ENCODE data around the gene COL11A2. TPM values are rescaled to one million over a fixed set of nuclear protein-coding genes. Genes with fewer than 3 reads are reported as not detected.

Gene COL11A2
- total and polyA plus RNA-seq, 2 of the 13 experiments (the other 11 are each of a cell fraction or from before 2014, with no cell fraction given): 0.55 TPM

- TF ChIP-seq ARID4A (CRISPR knock-in tag; IDR thresholded peaks at IDR 0.05; ENCODE audit: borderline replicate concordance) (no peak; the same call in 1 of the 2 replicates), ZNF296 (CRISPR knock-in tag; conservative IDR thresholded peaks at IDR 0.05) (no peak), CENPX (CRISPR knock-in tag; IDR thresholded peaks at IDR 0.05) (no peak), HIVEP1 (CRISPR knock-in tag; IDR thresholded peaks at IDR 0.05) (no peak; the same call in 1 of the 2 replicates), ZNF256 (CRISPR knock-in tag; conservative IDR thresholded peaks at IDR 0.05) (no peak), ATRX (CRISPR knock-in tag; IDR thresholded peaks at IDR 0.05; ENCODE audit: borderline replicate concordance) (no peak), TP53 (CRISPR knock-in tag; conservative IDR thresholded peaks at IDR 0.05) (no peak), ZBTB8A (CRISPR knock-in tag; IDR thresholded peaks at IDR 0.05; ENCODE audit: borderline replicate concordance, low read depth) (no peak), SALL1 (CRISPR knock-in tag; IDR thresholded peaks at IDR 0.05) (no peak; the same call in 1 of the 2 replicates), ZMYM2 (CRISPR knock-in tag; IDR thresholded peaks at IDR 0.05) (no peak), ZZZ3 (CRISPR knock-in tag; IDR thresholded peaks at IDR 0.05; ENCODE audit: borderline replicate concordance) (no peak; the same call in 1 of the 2 replicates), HNRNPK (IDR thresholded peaks at IDR 0.05; ENCODE audit: low read depth, low read length, poor library complexity, severe bottlenecking) (no peak), ZNF629 (CRISPR knock-in tag; conservative IDR thresholded peaks at IDR 0.05) (no peak), POLR2A (IDR thresholded peaks at IDR 0.05; ENCODE audit: insufficient read depth in 1 of 2, low read depth in 2 of 2, low read length in 2 of 2) (no peak; a peak in 1 of 4 replicates), ZNF253 (CRISPR knock-in tag; IDR thresholded peaks at IDR 0.05; ENCODE audit: borderline replicate concordance) (peak; percentile 69; the same call in 1 of the 2 replicates), MBD4 (IDR thresholded peaks at IDR 0.05; ENCODE audit: borderline replicate concordance, low read length) (no peak), ZNF136 (CRISPR knock-in tag; IDR thresholded peaks at IDR 0.05; ENCODE audit: low read depth) (peak; percentile 47; the same call in 1 of the 2 replicates), ZNF552 (CRISPR knock-in tag; IDR thresholded peaks at IDR 0.05; ENCODE audit: borderline replicate concordance) (no peak; the same call in 1 of the 2 replicates), E2F5 (CRISPR knock-in tag; conservative IDR thresholded peaks at IDR 0.05) (no peak), ZNF691 (CRISPR knock-in tag; IDR thresholded peaks at IDR 0.05; ENCODE audit: borderline replicate concordance, low read depth) (peak; percentile 69; the same call in 1 of the 2 replicates), GPN1 (CRISPR knock-in tag; IDR thresholded peaks at IDR 0.05; ENCODE audit: borderline replicate concordance) (no peak)
- TF ChIP-seq, protein P1, sequence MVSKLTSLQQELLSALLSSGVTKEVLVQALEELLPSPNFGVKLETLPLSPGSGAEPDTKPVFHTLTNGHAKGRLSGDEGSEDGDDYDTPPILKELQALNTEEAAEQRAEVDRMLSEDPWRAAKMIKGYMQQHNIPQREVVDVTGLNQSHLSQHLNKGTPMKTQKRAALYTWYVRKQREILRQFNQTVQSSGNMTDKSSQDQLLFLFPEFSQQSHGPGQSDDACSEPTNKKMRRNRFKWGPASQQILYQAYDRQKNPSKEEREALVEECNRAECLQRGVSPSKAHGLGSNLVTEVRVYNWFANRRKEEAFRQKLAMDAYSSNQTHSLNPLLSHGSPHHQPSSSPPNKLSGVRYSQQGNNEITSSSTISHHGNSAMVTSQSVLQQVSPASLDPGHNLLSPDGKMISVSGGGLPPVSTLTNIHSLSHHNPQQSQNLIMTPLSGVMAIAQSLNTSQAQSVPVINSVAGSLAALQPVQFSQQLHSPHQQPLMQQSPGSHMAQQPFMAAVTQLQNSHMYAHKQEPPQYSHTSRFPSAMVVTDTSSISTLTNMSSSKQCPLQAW (CRISPR knock-in tag; IDR thresholded peaks at IDR 0.05): no peak
- TF ChIP-seq, protein P2, sequence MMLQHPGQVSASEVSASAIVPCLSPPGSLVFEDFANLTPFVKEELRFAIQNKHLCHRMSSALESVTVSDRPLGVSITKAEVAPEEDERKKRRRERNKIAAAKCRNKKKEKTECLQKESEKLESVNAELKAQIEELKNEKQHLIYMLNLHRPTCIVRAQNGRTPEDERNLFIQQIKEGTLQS (CRISPR knock-in tag; IDR thresholded peaks at IDR 0.05): no peak
Observed at GRCh38 chr6:33199687-33200218, 7.5 kb upstream of the COL11A2 start (continued).
